MM.1S (cell line): ENCODE measurements around the gene POSTN.

Experiments
- CTCF ChIP-seq: fragments of 300-600 bp; sonication (generic); IDR thresholded peaks from 2 replicates; pipeline ENCODE4 v1.5.1; 2016; ENCODE audit warnings: antibody characterized with exemption, low read length, mixed read lengths
- EZH2 ChIP-seq: fragments of 300-600 bp; sonication (generic); optimal IDR thresholded peaks from 2 replicates; pipeline ENCODE3; 2017; ENCODE audit warnings: low read depth, mild to moderate bottlenecking, antibody characterized with exemption, low read length, mixed read lengths

GRCh38 chr13:37608750-37609339, 10.3 kb upstream of the POSTN start:
- no peak for TF ChIP-seq CTCF
- TF ChIP-seq EZH2 = no peak
